GM19455 (cell line): ENCODE measurements around the gene CTNNA1.
"Not testable (repeated sequence)": the region's sequence is repeated elsewhere in the genome, so short reads cannot be mapped to it uniquely, and the experiment has no call there.

Experiments used
- ATAC-seq: cut with Tn5 transposase; IDR thresholded peaks from one replicate; pipeline ENCODE4 v1.9.1; 2021; ENCODE audit not compliant: unreplicated experiment

The CTNNA1 gene

DNA sequence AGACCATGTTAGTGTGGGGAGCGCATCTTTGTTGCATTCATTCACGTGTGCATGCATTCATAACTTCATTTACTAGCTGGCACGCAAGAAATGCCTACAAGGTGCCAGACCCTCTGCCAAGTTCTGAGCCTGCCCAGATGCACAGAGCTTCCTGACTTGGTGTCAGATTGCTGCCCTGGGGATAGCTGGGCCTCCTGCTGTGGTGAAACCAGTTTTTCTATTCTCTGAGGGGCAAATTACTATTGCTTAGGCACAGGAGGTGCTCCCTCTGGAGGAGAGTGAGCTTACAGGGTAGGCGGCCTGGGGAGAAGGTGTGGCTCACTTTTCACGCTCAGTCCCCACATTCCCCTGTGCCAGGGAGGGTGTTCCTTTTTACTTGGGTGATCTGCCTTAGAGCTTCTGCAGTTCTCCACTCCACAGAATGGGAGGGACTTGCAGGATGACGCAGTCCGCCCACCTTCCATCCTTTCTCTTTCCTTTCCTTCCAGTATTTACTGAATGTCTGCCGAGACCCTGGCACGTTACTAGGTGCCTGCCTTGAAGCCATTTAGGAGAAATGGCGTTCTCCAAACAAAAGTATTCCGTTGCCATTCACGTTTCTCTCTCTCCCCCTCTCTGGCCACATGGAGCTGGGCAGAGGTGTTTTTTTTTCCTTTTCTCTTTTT, 27.9 kb upstream of the CTNNA1 start:
- no peak for ATAC-seq

DNA sequence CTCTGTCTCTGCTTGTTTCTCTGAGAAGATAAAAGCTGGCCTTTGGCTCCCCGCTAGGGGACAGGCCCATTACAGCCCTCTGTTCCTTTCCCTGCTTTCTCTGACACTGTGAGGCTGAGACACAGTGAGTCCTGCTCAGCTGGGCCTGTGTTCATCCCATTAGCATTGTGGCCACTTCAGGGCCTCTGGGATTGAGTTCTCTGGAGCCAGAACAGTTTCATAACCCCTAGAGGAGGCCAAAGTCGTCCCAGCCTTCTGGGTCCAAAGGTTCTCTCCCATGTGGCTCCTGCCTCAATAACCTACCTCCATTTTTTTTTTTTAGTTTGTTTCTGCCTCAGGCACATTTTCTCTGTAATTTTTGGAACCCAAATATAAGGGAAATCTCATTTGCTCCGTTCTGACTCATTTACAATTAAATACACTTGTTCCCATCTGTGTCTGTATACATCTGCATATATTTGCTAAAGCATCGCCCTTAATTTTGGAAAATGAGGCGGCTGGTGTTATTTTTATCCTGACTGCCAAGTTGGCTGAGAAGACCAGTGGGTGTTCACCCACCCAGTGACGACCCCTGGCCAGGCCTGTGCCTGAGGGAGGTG, 27.3 kb upstream of the CTNNA1 start:
- ATAC-seq = no peak

DNA sequence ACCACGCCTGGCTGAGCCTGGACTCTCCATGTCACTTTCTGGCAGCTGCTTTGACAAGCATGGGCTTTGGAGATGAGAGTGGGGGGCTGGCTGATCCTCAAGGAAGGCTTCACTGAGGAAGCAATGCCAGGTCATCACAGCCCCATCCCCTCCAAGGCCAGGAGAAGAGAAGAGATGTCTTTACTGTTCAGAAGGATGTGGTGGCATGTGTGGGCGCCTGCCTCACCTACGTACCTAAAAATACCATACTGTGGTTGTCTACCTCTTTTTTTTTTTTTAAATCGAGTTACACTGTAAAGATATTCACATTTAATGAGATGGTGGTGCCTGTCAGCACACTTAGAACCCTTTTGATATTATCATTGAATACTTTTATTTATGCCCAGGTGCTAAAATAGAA, 26.4 kb upstream of the CTNNA1 start:
- no peak for ATAC-seq

DNA sequence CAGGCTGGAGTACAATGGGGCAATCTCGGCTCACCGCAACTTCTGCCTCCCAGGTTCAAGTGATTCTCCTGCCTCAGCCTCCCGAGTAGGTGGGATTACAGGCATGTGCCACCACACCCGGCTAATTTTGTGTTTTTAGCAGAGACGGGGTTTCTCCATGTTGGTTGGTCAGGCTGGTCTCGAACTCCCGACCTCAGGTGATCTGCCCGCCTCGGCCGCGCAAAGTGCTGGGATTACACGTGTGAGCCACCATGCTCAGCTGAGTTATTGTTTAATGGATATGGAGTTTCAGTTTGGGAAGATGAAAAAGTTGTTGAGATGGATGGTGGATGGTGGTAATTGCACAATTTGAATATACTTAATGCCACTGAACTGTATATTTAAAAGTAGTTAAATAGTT, 22.7 kb upstream of the CTNNA1 start:
- not testable (repeated sequence) for ATAC-seq

DNA sequence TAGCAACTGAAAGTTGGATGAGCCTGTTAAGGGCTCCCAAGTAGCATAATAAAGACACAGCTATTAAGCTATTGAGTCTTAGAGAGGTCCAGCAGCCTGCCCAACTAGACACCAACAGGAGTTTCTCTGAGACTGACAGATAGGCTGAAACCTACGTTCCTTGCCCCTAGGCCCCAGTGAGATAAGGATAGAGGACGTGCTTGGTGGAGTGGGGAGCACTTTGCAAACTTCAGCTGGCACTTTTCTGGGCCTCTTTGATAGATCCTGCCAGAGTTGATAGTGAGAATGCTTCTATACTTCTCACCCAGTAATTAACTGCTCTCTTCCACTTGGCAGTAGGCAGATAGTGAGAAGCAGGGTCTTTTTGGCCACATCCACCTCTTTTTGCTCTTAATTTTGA, 20.8 kb upstream of the CTNNA1 start:
- ATAC-seq = no peak

DNA sequence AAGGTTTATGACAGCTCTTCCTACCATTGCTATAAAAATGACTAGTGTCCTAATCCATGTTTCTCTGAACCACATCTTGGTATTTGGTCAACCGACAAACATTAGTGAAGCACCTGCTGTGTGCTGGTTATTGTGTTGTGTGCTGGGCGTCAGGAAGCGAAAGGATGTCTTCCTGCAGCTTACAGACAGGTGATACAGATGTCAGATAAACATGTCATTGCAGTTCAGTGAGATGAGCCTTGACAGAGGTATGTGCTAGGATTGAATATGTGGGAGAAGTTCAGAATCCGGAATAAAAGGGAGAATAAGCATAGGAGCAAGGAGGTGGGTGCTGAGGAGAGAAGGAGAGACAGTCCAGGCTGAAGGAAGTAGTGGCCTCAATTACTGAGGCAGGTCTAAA, 20.3 kb upstream of the CTNNA1 start:
- ATAC-seq = no peak

DNA sequence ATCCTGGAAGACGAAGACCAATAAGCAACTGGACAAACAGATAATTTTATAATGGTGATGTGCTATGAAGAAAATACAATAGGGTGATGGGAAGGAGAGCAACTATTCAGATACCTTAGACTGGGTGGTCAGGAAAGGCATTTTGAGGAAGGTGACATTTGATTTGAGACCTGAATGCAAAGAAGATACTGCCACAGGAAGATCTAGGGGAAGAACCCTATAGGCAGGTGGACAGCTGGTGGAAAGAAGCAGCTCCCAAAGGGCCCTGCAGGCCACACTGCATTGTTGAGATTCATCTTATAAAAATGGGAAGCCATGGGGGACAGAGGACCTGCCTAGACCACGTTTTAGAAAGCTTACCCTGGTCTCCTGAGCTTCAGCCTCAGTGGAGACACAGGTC, 19.7 kb upstream of the CTNNA1 start:
- no peak for ATAC-seq

DNA sequence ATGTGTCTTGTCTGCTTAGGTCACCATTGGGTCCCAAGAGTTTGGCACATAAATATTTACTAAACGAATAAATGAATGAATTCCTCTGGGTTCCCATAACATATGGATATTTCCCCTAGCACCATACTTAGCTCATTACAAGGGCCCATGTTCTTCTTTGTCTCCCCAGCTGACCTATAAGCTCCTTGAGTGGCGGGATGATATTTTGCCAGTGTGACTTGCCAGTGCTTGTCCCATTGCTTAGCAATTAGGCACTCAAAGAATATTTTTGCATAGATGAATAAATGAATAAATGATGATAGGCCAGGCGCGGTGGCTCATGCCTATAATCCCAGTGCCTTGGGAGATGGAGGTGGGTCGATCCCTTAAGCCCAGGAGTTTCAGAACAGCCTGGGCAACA, 16.9 kb upstream of the CTNNA1 start:
- no peak for ATAC-seq

DNA sequence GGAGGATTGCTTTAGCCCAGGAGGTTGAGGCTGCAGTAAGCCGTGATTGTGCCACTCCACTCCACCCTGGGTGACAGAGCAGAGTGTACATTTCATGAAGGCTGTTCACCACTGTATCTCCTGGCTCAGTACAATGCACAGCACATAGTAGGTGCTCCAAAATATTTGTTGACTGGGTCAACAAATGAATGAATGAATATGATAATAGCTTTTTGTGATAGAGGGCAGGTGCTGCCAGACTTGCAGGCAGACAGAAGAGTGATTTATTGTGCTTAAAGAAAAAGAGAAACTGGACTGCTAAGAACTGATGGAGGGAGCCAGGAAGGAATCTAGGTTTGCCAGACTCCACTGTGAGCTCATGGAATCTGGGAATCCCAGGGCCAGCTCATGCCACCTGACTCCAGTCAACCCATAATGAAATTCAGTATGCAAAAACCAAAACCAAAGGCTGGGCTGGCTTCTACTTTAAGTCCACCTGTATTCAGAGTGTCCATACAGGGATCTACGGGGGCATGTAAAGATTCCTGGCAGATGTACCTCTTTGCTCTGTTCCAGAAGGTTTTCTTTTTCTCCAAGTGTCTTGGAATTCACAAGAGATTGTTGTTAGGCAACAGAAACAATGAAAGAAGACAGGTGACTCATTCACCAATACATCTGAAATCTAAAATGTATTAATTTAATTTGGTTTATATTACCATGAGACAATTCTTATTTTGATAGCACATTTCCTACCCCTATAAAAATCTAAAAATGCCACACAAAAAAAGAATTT, 15.5 kb upstream of the CTNNA1 start:
- no peak for ATAC-seq

DNA sequence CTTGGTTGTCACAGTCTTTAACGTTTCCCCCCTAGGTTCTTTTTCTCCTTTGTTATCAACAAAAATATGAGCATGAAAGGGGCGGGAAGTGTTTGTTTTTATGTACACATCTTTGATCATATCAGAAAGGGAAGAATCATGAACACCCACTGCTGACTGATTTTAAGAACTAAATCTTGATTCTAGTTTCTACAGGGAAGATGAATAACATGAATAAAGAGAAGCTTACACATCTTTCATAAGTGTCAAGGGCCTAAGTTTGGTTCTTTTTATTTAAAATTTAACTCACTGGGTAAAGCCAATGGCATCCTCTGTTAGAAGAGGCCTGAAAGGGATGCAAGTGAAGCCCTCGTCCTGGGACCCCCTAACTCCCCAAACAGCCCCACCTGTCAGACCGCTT, 14.8 kb upstream of the CTNNA1 start:
- ATAC-seq = no peak

DNA sequence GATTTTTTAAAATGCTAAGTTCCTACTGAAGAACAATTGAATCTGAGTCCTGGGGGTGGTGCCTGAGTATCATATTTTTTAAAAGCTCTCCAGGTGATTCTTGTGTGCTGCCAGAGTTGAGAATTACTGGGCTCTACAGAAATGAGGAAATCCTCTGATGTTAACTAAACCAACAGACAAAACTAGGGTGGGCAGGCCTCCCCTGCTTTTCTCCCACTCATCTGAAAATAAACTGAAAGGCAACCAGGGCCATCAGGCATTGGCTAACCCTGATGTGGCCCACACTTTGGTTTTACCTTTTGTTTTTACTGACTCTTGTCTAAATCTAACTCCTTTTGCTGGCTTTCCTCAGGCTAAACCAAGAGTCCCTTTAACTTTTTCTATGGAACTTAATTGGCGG, 13.3 kb upstream of the CTNNA1 start:
- ATAC-seq = no peak

DNA sequence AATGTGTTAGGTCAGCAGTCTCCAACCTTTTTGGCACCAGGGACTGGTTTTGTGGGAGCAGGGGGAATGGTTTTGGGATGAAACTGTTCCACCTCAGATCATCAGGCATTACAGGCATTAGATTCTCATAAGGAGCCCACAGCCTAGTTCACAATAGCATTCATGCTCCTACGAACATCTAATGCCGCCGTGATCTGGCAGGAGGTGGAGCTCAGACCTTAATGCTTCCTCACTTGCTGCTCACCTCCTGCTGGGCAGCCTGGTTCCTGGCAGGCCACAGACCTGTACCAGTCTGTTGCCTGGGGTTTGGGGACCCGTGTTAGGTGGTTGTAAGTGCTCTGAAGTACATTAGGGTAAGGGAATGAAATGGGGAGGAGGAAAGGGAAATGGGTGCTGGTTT, 9.7 kb upstream of the CTNNA1 start:
- ATAC-seq = no peak

DNA sequence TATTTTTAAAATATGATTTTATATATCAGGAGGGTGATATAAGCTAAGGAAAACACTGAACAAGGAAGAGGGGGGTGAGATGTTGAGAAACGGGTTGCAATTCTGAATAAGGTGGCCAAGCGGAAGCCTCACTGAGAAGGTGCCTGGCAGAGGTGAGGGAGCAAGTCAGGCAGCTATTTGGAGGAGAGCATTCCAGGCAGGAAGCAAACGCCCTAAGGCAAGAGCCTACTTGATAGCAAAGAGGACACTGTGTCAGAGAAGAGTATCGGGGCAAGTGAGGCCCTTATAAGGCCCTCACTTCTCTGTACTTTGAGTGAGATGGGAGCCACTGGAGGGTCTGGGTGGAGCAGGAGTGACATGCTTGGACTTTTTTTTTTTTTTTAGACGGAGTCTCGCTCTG, 8.0 kb upstream of the CTNNA1 start:
- no peak for ATAC-seq

DNA sequence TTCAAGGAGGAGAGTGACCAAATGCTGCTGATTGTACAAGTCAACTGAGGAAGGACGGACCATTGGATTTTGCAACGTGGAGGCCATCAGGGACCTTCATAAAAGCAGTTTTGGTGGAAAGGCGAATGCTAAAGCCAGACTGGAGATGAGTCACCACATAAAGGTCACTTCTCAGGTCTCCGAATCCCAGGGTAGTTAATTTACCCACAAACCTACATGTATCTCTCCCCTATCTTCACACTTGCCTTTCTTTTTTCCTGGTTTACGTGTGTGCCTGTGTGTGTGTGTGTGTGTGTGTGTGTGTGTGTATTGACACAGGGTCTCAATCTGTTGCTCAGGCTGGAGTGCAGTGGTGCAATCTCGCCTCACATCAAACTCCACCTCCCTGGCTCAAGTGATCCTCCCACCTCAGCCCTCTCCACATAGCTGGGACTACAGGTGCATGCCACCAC, 4.6 kb upstream of the CTNNA1 start:
- ATAC-seq = no peak

DNA sequence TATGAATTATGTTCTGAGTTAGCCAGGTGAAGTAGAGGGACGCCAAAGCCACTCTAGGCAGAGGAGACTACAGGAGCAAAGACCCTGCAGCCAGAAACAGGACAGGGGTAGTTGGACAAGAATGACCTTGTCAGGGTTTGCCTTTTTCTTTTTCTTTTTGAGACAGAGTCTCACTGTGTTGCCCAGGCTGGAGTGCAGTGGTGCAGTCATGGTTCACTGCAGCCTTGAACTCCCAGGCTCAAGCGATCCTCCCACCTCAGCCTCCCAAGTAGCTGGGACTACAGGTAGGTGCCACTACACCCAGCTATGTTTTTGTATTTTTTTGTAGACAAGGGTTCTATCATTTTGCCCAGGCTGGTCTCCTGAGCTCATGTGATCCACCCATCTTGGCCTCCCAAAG, 1.9 kb upstream of the CTNNA1 start:
- not testable (repeated sequence) for ATAC-seq

DNA sequence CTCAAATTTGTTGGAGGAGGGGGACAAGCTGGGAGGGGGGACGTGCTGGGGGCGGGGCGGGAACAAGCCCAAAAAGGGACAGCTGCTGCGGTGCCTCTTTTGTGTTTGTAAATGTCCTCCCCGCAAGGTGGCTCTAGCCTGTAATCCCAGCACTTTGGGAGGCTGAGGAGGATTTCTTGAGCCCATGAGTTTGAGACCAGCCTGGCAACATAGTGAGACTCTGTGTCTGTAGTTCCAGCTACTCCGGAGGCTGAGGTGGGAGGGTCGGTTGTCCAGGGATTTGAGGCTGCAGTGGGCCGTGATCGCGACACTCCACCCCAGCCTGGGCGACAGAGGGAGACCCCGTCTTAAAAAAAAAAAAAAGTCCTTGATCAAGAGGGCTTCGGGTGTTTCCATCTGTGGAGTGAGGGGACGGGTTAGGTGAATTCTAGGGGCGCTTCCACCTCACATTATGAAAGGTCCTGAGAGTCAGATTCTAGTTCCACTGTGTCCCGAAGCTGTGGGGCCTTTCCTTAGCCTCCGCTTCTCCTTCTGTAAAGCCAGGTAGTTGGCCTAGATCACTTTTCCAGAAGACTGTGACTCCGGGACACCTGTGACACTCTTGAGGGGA, 779 bp upstream of the CTNNA1 start:
- ATAC-seq = no peak

DNA sequence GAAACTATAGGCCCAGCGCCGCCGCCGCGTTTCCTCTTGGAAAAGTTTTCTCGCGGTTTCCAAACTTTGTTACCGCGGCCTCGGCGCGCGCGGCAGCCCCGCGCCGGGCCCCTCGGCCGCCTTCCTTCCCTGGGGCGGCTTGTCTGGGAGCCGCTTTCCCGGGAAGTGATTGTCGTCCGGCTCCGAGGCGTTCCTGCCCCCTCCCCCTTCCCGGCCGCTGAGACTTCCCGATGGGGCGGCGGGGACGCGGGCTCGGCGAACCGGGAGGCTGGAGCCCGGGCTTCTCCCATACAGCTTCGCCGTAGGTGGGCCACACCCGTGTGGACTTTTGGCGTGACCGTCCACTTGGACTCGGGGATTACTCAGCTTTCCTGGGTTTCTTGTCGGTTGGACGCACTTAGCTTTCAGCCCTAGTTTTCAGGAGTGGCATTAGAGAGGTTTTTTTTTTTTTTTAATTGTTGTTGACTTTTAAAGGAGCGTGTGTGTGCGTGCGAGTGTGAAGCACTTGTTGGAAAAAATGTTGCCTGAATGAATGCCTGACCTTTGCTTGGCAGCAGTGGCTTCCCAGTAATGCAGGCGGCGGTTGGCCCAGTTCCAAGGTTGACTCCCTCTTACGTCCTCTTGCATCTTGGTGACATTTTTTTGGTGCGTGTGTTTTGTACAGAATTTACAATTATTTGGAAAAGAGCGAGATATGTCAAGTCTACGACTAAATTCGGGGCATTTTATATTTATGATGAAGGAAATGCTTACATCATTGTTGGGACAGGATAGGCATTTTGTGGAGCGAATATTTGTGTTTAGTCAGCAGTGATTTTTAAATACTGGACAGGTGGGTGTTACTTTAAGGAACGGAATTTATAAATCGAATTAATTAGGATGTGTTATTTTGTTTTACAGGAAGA, 821 bp downstream of the CTNNA1 start:
- peak; percentile 23 for ATAC-seq

DNA sequence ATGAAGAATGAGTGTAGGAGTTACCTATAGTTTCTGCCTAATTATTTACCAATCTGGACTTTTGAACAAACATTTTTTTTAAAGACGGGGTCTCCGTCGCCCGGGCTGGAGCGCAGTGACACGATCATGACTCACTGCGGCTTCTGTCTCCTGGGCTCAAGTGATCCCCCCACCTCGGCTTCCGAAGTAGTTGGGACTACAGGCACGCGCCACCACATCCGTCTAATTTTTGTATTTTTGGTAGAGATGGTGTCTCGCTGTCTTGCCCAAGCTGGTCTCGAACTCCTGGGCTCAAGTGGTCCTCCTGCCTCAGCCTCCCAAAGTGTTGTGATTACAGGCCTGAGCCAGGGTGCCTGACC, 1.5 kb downstream of the CTNNA1 start:
- no peak for ATAC-seq

DNA sequence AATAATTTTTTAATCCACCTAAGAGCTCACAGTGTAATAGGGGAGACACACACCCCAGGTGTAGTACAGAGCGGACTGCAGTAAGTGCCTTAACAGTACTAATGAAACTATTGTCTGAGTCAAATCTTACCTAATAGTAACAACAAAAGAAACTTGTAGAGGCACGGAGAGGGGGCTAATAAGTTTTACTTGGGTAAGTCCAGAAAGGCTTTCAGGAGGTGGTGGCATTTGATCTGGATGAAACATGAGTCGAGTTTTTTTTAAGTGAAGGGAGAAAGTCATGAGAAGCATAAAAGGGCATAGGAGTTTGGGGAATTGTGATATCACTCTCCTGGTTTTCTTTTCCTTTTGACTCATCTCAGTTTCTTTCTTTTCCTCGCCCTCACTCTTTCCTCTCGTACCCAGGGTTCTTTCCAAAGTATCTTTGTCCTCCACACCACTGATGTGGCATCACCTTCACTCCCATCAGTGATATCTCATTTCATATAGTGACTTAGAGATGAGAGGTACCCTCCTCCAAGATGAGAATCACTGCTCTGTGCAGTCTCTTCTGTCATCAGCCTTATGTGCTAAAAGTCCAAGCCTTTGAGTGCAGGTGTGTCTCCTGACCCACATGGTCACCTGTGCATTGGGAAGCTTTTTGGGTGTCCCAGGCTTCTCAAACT, 2.0 kb downstream of the CTNNA1 start:
- ATAC-seq = no peak

DNA sequence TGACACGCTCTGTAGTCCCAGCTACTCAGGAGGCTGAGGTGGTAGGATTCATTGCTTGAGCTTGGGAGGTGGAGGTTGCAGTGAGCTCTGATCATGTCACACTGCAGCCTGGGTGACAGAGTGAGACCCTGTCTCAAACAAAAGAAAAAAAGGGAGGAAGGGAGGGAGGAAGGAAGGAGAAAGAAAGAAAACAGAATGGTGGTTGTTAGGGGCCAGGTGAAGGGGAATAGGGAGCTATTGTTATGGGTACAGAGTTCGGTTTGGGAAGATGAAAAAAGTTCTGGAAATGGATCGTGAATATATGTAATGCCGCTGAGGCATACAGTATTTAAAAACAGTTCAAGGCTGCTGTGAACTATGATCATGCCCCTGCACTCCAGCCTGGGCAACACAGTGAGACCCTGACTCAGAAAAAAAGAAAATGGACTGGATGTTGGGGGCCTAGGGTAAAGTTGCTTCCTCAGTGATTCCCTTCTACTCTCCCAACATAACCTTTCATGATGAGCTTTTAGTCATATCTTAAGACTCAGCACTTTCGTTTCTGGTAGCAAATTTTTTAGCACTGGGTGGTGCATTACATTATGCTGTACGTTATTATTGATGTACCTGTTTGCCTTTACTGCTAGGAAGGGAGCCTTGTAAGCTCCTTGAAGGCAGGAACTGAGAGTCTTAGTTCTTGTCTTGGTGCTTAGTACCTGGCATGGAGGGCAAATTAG, 4.0 kb downstream of the CTNNA1 start:
- ATAC-seq = no peak
